ENCODE results near the gene TP53I11.

Gene TP53I11

DNA sequence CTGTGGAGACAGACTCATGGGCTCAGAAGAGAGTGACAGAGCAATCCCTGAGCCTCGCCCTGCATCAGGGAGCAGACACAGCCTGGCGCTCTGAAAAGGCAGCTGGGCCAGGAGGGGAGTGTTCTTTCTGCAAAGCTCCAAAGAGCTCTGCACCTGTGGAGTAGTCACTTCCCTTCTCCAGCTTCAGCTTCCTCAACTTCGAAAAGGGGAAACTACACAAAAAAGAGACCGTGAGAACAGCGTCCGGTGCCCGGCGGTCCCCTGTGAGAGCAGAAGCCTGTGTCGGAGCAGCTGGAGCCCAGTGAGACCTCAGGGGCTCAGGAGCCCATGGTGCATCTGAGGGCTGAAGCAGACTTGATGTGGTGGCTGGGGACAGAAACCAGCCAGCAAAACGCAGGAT lies 35.1 kb downstream of the TP53I11 start:
- DNase-seq (ENCODE audit: low spot score), result no peak
- FAIRE-seq, result no peak

DNA sequence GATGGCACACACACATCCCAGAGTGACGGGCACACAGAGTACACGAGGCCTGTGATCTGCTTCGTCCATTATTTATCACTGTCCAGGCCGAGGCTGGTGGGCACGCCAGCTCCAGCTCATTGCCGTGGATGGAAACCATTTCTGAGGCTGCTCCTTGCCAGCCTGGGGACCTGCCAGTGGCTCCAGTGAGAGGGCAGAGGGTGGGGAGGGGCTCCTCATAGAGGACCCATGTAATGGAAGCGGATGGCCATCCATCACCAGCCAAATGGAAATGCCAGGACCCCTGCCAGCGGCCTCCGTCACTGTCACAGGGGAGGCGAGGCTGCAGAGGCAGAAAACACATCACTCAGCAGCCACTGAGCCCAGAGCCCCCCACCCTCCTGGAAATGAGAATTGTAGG lies 35.7 kb downstream of the TP53I11 start:
- DNase-seq (ENCODE audit: low spot score) (no peak), FAIRE-seq (no peak)

GRCh38 chr11:44914105-44914504 lies 36.6 kb downstream of the TP53I11 start:
- DNase-seq (ENCODE audit: low spot score) (no peak), FAIRE-seq (no peak)

DNA sequence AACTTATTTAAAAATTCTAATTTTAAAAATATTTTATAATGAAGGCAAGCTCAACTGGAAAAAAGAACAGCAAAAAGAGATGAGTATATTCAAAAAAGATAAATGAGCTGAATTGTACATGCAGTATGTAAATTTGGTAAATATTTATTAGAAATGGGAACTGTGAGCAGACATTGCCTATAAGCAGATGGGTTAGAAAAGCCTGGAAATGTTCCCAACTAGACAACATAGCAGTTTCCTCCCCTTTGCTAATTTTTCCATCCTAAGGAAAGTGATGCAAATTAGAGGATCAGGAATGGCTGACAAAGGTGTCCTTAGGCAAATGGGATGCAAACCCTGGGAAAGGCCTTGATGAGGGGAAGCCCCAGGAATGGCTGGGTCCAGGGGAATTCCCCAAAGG lies 37.2 kb downstream of the TP53I11 start:
- DNase-seq (ENCODE audit: low spot score) (no peak), FAIRE-seq (no peak)

GRCh38 chr11:44912270-44912987 lies 38.3 kb downstream of the TP53I11 start:
- peak; percentile 85 for FAIRE-seq

DNA sequence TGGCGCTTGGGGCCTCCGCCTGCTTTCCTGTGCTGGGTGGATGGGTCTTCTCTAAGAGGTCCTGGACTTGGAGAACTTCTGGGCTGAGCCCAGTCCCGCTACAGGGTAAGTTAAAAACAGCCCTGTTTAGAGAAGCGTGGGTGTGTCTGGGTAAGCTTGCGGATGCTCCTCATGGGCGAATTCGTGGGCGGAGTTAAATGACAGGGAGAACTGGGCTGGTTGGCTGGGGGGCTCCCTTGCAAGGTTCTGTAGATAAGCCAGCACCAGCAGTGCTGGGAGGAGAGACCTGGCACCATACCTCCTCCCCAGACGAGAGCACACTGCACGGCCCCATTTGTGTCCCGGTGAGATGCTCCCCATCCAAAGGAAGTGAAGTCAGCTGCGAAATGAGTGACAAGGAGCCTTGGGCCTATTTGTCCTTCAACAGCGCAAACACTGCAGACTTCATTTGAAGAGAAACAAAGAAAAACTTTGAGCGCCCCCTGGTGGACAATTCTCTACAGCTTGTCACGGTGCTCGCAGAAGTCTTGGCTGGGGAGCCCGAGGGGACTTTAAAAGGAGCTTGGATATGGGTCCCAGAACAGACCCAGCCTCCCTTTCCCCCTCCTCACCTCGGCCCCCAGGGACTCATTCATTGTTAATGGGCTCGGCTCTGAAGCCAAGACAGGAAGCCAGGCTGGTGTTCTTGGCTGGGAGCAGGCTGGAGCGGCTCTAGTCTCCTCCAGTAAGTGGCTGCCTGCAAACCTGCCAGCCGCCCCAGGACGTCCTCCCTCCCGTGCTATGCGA lies 39.5 kb downstream of the TP53I11 start:
- FAIRE-seq, result no peak
- peak; percentile 82 for DNase-seq (ENCODE audit: low spot score)

More at GRCh38 chr11:44912270-44912987, 38.3 kb downstream of the TP53I11 start:
- DNase-seq (ENCODE audit: low spot score), result no peak

- no peak for FAIRE-seq
- DNase-seq (ENCODE audit: low spot score), result no peak
These were observed 40.1 kb downstream of the TP53I11 start for GRCh38 chr11:44910591-44910990.

DNA sequence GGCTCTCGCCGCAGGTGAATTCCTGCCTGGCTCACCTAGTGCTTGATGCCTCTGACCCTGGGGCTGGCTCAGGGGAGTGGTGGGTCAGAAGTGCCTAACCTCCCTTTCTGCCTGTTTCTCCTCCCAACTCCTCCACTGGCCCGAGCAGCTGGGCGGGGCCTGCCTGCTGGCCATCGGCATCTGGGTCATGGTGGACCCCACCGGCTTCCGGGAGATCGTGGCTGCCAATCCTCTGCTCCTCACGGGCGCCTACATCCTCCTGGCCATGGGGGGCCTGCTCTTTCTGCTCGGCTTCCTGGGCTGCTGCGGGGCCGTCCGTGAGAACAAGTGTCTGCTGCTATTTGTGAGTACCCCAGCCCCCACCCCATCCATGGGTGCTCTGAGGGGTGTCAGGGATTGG lies 41.1 kb downstream of the TP53I11 start:
- no peak for FAIRE-seq
- no peak for DNase-seq (ENCODE audit: low spot score)

- FAIRE-seq, result no peak
These were observed 44.0 kb downstream of the TP53I11 start for GRCh38 chr11:44906649-44907048.

DNA sequence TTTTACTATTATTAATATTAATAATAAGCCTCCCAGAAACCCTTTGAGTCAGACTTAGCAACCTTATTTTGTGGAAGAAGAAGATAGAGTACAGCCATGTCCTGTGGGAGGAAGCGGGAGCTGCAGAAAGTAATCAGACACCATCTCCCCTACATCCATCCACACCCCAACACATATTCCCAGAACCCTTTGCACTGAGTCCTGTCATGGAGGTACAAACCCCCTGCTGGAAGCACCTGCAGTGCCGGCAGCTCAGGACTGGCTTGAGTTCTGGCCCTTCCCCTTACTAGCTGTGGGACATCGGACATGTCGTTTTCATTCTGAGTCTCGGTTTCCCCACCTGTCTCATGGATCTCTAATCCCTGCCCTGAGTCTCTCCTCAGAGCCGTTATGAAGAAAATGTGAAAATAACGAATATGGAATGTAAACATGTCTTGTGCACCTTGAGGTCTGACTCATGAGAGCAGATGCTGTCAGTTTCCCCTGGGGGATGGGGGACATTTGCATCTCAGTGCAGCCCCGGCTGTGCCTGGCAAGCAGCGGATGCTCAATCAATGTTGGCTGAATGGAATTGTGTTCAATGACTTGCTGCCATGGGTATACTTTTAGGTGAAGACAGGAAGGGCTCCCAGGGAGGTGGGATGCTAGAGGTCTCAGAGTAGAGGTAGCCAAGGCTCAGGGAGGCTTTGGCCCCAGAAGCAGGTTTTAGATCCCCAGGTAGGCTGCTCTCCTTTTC lies 45.4 kb downstream of the TP53I11 start:
- FAIRE-seq (peak; percentile 35), DNase-seq (ENCODE audit: low spot score) (peak; percentile 33)

More at GRCh38 chr11:44906649-44907048, 44.0 kb downstream of the TP53I11 start:
- no peak for DNase-seq (ENCODE audit: low spot score)

- no peak for DNase-seq (ENCODE audit: low spot score)
These were observed 46.2 kb downstream of the TP53I11 start for GRCh38 chr11:44904261-44905020.

GRCh38 chr11:44903518-44903917 lies 47.2 kb downstream of the TP53I11 start:
- FAIRE-seq, result peak; percentile 23
- no peak for DNase-seq (ENCODE audit: low spot score)

More at GRCh38 chr11:44904261-44905020, 46.2 kb downstream of the TP53I11 start:
- FAIRE-seq, result no peak

GRCh38 chr11:44903035-44903434 lies 47.6 kb downstream of the TP53I11 start:
- DNase-seq (ENCODE audit: low spot score) (no peak), FAIRE-seq (no peak)

GRCh38 chr11:44901786-44902185 lies 48.9 kb downstream of the TP53I11 start:
- no peak for DNase-seq (ENCODE audit: low spot score)
- no peak for FAIRE-seq

GRCh38 chr11:44901120-44901633 lies 49.5 kb downstream of the TP53I11 start:
- no peak for DNase-seq (ENCODE audit: low spot score)
- FAIRE-seq, result no peak

DNA sequence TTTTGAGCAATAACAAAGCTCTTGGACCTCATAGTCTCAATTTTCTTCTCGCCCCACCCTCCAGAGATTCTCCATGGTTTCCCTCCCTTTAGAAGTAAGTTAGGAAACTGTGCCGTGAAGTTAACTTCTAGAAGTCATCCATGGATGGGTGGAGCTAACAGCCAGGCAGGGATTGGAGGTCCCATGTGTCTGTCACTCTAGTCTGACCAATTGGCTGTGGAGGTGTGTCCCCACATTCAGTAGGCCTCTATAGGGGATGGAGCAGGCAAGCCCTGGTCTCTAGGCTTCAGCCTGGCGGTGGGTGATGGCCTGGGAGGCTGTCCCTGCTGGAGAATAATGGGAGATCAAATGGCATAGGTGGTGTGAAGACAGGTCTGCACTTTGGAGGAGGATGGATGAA lies 50.7 kb downstream of the TP53I11 start:
- FAIRE-seq (no peak), DNase-seq (ENCODE audit: low spot score) (peak; percentile 35)

DNA sequence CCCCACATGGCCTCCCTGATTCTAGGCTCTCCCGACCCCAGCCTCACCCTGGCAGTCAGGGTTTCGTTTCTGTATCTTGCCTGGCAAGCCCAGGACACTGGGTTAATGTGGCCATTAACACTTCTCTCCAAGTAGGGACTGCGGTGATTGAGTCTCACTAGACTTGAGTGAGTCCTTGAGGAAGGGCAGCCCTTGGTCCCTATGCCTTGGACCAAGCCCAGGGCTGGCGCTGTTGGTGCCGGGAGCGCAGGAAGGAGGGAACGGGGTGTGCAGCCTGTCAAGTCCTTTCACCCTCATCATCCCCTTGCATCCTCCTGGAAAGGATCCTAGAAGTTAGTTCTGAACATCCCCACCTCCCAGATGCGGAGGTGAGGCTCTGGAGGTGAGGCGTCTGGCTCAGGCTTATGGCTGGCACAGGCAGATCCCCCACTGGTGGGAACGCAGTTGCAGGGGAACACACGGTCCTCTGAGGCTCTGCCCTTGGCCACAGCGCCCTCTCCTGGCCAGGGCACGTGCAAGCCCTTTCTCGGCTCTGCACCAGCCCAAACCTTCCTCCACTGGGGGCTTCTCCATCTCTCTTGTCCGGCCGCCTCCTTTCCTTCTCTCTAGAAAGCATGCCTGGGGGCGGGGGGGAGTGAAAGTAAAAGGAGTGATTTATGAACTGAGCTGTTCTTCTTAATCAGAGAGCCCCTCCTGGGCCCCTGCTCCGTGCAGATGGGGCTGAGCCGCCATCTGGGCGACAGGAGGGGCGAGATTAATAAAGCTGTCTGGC lies 56.7 kb downstream of the TP53I11 start:
- DNase-seq (ENCODE audit: low spot score) (peak; percentile 80), FAIRE-seq (no peak)

DNA sequence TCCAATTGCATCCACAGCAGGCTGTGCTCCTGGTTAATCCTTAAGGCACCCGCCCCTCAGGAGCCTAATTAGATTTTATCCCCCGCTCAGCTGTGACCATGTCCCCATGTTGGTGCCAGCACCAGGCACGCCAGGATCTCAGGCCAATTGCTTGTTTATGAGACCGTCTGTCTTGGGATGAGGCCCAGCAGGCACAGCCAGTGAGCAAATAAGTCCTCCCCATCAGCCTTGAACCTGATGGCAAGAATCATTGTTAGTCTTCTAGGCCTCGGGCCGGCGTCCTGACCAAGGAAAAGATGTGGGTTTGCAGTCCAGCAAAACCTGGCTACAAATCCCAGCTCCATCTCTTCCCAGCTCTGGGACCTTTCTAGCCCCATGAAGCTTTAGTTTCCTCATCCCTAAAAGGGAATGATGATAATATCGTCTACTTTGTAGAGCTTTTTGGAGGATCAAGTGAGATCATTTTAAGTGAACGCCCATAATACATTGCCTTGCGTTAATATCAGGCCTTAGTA lies 57.3 kb downstream of the TP53I11 start:
- DNase-seq (ENCODE audit: low spot score), result no peak
- no peak for FAIRE-seq

DNA sequence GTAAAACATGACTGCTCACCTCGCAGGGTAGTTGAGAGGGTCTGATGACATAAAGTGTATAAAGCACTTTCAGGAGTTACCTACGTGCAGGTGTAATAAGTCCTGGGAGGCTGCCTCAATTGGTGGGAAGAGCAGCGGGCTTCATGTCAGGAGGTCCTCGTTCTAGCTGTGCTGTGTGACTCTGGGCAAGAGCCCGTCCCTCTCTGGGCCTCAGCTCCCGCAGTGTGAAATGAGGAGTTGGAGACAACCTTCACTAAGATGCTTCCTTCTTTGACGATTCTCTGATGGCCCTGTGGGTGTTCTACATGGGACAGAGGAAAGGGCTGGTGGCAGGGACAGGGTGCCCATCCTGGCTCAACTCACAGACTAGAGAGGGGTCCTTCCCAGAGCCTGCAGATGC lies 57.8 kb downstream of the TP53I11 start:
- no peak for DNase-seq (ENCODE audit: low spot score)
- no peak for FAIRE-seq

- FAIRE-seq (no peak), DNase-seq (ENCODE audit: low spot score) (no peak)
These were observed 61.4 kb downstream of the TP53I11 start for GRCh38 chr11:44889266-44889665.

All from urothelium cell line (cell line).